GM19035 (cell line): ENCODE data around the gene ADM2.

ENCODE experiments used
- ATAC-seq: cut with Tn5 transposase; IDR thresholded peaks from one replicate; pipeline ENCODE4 v1.9.1; 2021; ENCODE audit not compliant: unreplicated experiment

The ADM2 gene

GRCh38 chr22:50445071-50445879 is 36.1 kb upstream of the ADM2 start:
- no peak for ATAC-seq

GRCh38 chr22:50445880-50446707 is 35.2 kb upstream of the ADM2 start:
- ATAC-seq: no peak

GRCh38 chr22:50446708-50447575 is 34.4 kb upstream of the ADM2 start:
- ATAC-seq: no peak

GRCh38 chr22:50447576-50448551 is 33.5 kb upstream of the ADM2 start:
- no peak for ATAC-seq

- no peak for ATAC-seq
Observed at GRCh38 chr22:50452649-50453048, 28.7 kb upstream of the ADM2 start.

GRCh38 chr22:50454556-50455075 is 26.7 kb upstream of the ADM2 start:
- no peak for ATAC-seq

- no peak for ATAC-seq
Observed at GRCh38 chr22:50455201-50455600, 26.1 kb upstream of the ADM2 start.

GRCh38 chr22:50456026-50456425 is 25.3 kb upstream of the ADM2 start:
- no peak for ATAC-seq

- no peak for ATAC-seq
Observed at GRCh38 chr22:50456466-50457234, 24.7 kb upstream of the ADM2 start.

GRCh38 chr22:50459016-50459415 is 22.3 kb upstream of the ADM2 start:
- no peak for ATAC-seq

GRCh38 chr22:50459496-50460140 is 21.7 kb upstream of the ADM2 start:
- no peak for ATAC-seq

GRCh38 chr22:50460938-50461337 is 20.4 kb upstream of the ADM2 start:
- no peak for ATAC-seq

- no peak for ATAC-seq
Observed at GRCh38 chr22:50461536-50461935, 19.8 kb upstream of the ADM2 start.

- no peak for ATAC-seq
Observed at GRCh38 chr22:50461979-50462540, 19.3 kb upstream of the ADM2 start.

GRCh38 chr22:50463188-50463900 is 18.0 kb upstream of the ADM2 start:
- no peak for ATAC-seq

GRCh38 chr22:50464451-50464850 is 16.9 kb upstream of the ADM2 start:
- no peak for ATAC-seq

GRCh38 chr22:50465066-50465930 is 16.0 kb upstream of the ADM2 start:
- ATAC-seq: no peak
